ENCODE results near the gene IP6K1.
"Not testable (repeated sequence)": the region's sequence is repeated elsewhere in the genome, so short reads cannot be mapped to it uniquely, and the experiment has no call there.

DNA sequence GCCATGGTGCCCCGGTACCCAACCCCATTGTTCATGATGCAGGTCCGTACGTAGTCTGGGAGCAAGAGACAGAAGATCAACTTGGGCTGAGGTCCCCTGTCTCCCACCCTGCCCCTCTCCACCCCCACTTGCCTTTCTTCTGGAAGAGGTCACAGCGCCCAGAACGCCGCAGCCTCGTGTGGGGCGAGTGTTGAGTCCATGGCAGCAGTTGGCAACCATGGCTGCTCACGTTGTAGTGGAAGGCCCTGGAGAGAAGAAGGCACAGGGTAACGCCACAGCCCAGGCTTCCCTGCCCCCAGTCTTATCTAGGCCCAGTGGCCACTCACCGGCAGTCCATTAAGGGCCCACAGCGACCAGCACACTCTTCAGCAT is 98.9 kb downstream of the IP6K1 start:
- TF ChIP-seq, protein P1, sequence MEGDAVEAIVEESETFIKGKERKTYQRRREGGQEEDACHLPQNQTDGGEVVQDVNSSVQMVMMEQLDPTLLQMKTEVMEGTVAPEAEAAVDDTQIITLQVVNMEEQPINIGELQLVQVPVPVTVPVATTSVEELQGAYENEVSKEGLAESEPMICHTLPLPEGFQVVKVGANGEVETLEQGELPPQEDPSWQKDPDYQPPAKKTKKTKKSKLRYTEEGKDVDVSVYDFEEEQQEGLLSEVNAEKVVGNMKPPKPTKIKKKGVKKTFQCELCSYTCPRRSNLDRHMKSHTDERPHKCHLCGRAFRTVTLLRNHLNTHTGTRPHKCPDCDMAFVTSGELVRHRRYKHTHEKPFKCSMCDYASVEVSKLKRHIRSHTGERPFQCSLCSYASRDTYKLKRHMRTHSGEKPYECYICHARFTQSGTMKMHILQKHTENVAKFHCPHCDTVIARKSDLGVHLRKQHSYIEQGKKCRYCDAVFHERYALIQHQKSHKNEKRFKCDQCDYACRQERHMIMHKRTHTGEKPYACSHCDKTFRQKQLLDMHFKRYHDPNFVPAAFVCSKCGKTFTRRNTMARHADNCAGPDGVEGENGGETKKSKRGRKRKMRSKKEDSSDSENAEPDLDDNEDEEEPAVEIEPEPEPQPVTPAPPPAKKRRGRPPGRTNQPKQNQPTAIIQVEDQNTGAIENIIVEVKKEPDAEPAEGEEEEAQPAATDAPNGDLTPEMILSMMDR (IDR thresholded peaks at IDR 0.05 in 4 of 5, conservative IDR thresholded peaks at IDR 0.05 in 1 of 5) = not testable (repeated sequence)
- not testable (repeated sequence) for TF ChIP-seq POLR2A (IDR thresholded peaks at IDR 0.05)

Data from gastrocnemius medialis (tissue), 4 donors.